B cell (primary cell): ENCODE measurements around the gene OR10H1. TPM values are rescaled to one million over a fixed set of nuclear protein-coding genes. Genes with fewer than 3 reads are reported as not detected.

ENCODE experiments used
- ATAC-seq: fragments of 200-7000 bp; cut with Tn5 transposase; one replicate; pipeline ENCODE4 v1.10.0; 2021; ENCODE audit warnings: low read depth, mild to moderate bottlenecking, moderate number of reproducible peaks, moderate library complexity
- CTCF ChIA-PET: fragments of 350-600 bp; sonication (Branson Sonifier 250); formaldehyde crosslinking; loops from one replicate; lab custom pipeline; 2021; ENCODE audit warnings: antibody characterized with exemption, inconsistent platforms; lab: Charles Lee
- POLR2A ChIA-PET: fragments of 350-600 bp; sonication (Branson Sonifier 250); formaldehyde crosslinking; loops from one replicate; lab custom pipeline; 2021; ENCODE audit warnings: antibody characterized with exemption; lab: Charles Lee
- DNase-seq: peaks from one replicate; pipeline ENCODE4 v3.0.0; 2013
- H2AFZ ChIP-seq: 2 replicates; pipeline ENCODE4 v1.6.1; 2012; ENCODE audit warnings: mild to moderate bottlenecking, low read depth, low read length; ENCODE audit not compliant: insufficient read depth, poor library complexity, severe bottlenecking
- H3K27ac ChIP-seq, 2 donors: 1 replicate in 1 of 2; 2 replicates in 1 of 2; pipeline ENCODE4 v1.5.1; 2012 to 2013; ENCODE audit warnings: low read length in 2 of 2, mild to moderate bottlenecking in 2 of 2, moderate library complexity in 1 of 2
- H3K27me3 ChIP-seq, 4 experiments: fragments of 200-600 bp in 1 of 4; sonication (generic) in 1 of 4; replicated peaks in 1 of 4; 1 replicate in 2 of 4; 2 replicates in 2 of 4; pipeline versions ENCODE4 v1.6.1 to v1.7.0; 2013 to 2016; ENCODE audit warnings: low read length in 3 of 4, mild to moderate bottlenecking in 2 of 4, mixed read lengths in 1 of 4, moderate library complexity in 1 of 4; ENCODE audit not compliant: insufficient read depth in 4 of 4, control insufficient read depth in 3 of 4; ENCODE audit errors: control extremely low read depth in 1 of 4
- H3K36me3 ChIP-seq, 2 experiments: replicated peaks in 1 of 2; 1 replicate in 1 of 2; 2 replicates in 1 of 2; pipeline versions ENCODE4 v1.6.1 to v1.7.1; 2013; ENCODE audit warnings: low read length in 1 of 2; ENCODE audit not compliant: insufficient read depth in 2 of 2, control insufficient read depth in 1 of 2; ENCODE audit errors: control extremely low read depth in 1 of 2, extremely low read depth in 1 of 2
- H3K4me1 ChIP-seq, 2 donors: fragments of 200-600 bp in 1 of 2; sonication (generic) in 1 of 2; 1 replicate in 1 of 2; 2 replicates in 1 of 2; pipeline versions ENCODE4 v1.5.1 to v1.6.1; 2013 to 2017; ENCODE audit warnings: low read length in 2 of 2; ENCODE audit not compliant: control insufficient read depth in 2 of 2, insufficient read depth in 2 of 2
- H3K4me2 ChIP-seq: replicated peaks from 2 replicates; pipeline ENCODE3; 2012; ENCODE audit warnings: mild to moderate bottlenecking, low read depth, low read length; ENCODE audit not compliant: poor library complexity, severe bottlenecking
- H3K4me3 ChIP-seq, 5 experiments: fragments of 200-600 bp in 1 of 5; sonication (generic) in 1 of 5; 1 replicate in 3 of 5; 2 replicates in 2 of 5; pipeline versions ENCODE4 v1.5.1 to v1.7.0; 2011 to 2016; ENCODE audit warnings: low read length in 4 of 5, mild to moderate bottlenecking in 4 of 5, low read depth in 2 of 5, control low read depth in 1 of 5, moderate library complexity in 1 of 5; ENCODE audit not compliant: insufficient read depth in 1 of 5; ENCODE audit errors: control extremely low read depth in 1 of 5, extremely low read depth in 1 of 5
- H3K79me2 ChIP-seq: fragments of 200-600 bp; sonication (generic); one replicate; pipeline ENCODE4 v1.6.0; 2016; ENCODE audit warnings: low read length; ENCODE audit not compliant: control insufficient read depth, insufficient read depth
- H3K9ac ChIP-seq: fragments of 200-600 bp; sonication (generic); 2 replicates; pipeline ENCODE4 v1.6.1; 2017; ENCODE audit warnings: mild to moderate bottlenecking, low read length, moderate library complexity
- H3K9me3 ChIP-seq, 3 donors: one replicate each; pipeline versions ENCODE4 v1.6.1 to v1.7.1; 2013; ENCODE audit warnings: low read length in 2 of 3; ENCODE audit not compliant: control insufficient read depth in 2 of 3, insufficient read depth in 1 of 3; ENCODE audit errors: control extremely low read depth in 1 of 3
- H4K20me1 ChIP-seq: 2 replicates; pipeline ENCODE4 v1.6.0; 2012; ENCODE audit warnings: mild to moderate bottlenecking, low read length; ENCODE audit not compliant: insufficient read depth, control insufficient read depth, poor library complexity, severe bottlenecking
- H3K27ac Mint-ChIP-seq: one replicate; pipeline ENCODE4 v1.8.0; 2021; ENCODE audit warnings: mixed read lengths
- H3K27me3 Mint-ChIP-seq: one replicate; pipeline ENCODE4 v1.8.0; 2021; ENCODE audit warnings: mixed read lengths
- H3K4me1 Mint-ChIP-seq: one replicate; pipeline ENCODE4 v1.8.0; 2021; ENCODE audit warnings: mixed read lengths
- H3K4me3 Mint-ChIP-seq: one replicate; pipeline ENCODE4 v1.8.0; 2021; ENCODE audit warnings: mixed read lengths
- H3K9me3 Mint-ChIP-seq: one replicate; pipeline ENCODE4 v1.8.0; 2022; ENCODE audit warnings: mixed read lengths; ENCODE audit not compliant: insufficient read depth
- EZH2 ChIP-seq: IDR thresholded peaks from 2 replicates; pipeline ENCODE4 v1.6.1; 2012; ENCODE audit warnings: borderline replicate concordance, low read depth, mild to moderate bottlenecking, moderate library complexity, low read length; ENCODE audit not compliant: insufficient read depth, poor library complexity, severe bottlenecking
- WGBS: methylation state at CpG from one replicate; pipeline ENCODE4 v1.1.5; 2013; ENCODE audit warnings: missing lambda C conversion rate; ENCODE audit not compliant: insufficient coverage; 5-methylcytosine and 5-hydroxymethylcytosine counted together
- intact Hi-C: fragments of 100-400 bp; cut with micrococcal nuclease; formaldehyde crosslinking; loops from one replicate; pipeline ENCODE4 v1.10.0; 2022
- polyA plus RNA-seq: library from polyadenylated mRNA; depleted of rRNA; stranded (reverse); fragments of >200 nt; gene quantifications from 2 replicates; pipeline ENCODE4 v1.2.3, GENCODE V29; 2012
- total RNA-seq, 2 donors: library from RNA; stranded (reverse); fragments of 120-200 nt in 1 of 2; gene quantifications; 1 replicate in 1 of 2; 2 replicates in 1 of 2; pipeline versions ENCODE4 v1.2.3 to v1.2.4, GENCODE V29; 2013 to 2022
- TF ChIP-seq, protein P1 (sequence below): fragments of 200-600 bp; IDR thresholded peaks from one replicate; pipeline ENCODE4 v1.8.0; 2022; ENCODE audit warnings: antibody characterized with exemption, mild to moderate bottlenecking

OR10H1 gene
- total and polyA plus RNA-seq, 2 donors (not counting 1 experiment from before 2014, with no cell fraction given), result 0.10 TPM; not detected in 1

DNA sequence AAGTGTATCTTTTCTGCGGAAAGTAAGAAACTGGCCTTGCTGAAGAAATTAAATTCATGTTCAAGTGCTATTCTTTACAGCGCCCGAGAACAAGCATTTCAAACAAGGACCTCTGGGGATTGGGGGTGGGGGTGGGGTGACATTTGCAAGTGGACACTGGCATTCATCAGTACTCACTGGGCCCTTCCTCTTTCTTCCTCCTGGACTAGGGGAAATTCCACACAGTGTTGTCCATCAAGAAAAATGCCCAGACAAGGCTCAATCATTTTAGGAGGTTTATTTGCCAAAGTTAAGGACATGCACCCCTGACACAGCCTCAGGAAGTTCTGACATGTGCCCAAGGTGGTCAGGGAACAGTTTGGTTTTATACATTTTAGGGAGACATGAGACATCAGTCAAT is 22.9 kb upstream of the OR10H1 start:
- Histone ChIP-seq H3K27ac (no peak overlapping the region), H3K9ac (no peak overlapping the region), H3K36me3 (no peaks in the 10 kb centered on the region), H3K9me3 (no peaks in the 10 kb centered on the region), H2AFZ (no peak overlapping the region), H4K20me1 (no peaks in the 10 kb centered on the region), H3K4me1 (peaks cover 7 to 8% of the 10 kb centered on the region in 2 donors), H3K4me2 (no peak overlapping the region), H3K27me3 (no peaks in the 10 kb centered on the region), H3K79me2 (no peaks in the 10 kb centered on the region), H3K4me3 (no peak overlapping the region)
- H3K9me3 Mint-ChIP-seq, result no peaks in the 10 kb centered on the region
- ATAC-seq, result no peak
- no peak for DNase-seq
- H3K4me3 Mint-ChIP-seq, result no peak overlapping the region
- intact Hi-C loops, result no loop called here
- POLR2A ChIA-PET, result no interaction called here
- CTCF ChIA-PET, result no interaction called here
- no peak overlapping the region for H3K27ac Mint-ChIP-seq
- peaks cover 7% of the 10 kb centered on the region for H3K27me3 Mint-ChIP-seq
- WGBS, result 100% methylated on average over 3 of the region's 3 CpGs
- TF ChIP-seq, protein P1, sequence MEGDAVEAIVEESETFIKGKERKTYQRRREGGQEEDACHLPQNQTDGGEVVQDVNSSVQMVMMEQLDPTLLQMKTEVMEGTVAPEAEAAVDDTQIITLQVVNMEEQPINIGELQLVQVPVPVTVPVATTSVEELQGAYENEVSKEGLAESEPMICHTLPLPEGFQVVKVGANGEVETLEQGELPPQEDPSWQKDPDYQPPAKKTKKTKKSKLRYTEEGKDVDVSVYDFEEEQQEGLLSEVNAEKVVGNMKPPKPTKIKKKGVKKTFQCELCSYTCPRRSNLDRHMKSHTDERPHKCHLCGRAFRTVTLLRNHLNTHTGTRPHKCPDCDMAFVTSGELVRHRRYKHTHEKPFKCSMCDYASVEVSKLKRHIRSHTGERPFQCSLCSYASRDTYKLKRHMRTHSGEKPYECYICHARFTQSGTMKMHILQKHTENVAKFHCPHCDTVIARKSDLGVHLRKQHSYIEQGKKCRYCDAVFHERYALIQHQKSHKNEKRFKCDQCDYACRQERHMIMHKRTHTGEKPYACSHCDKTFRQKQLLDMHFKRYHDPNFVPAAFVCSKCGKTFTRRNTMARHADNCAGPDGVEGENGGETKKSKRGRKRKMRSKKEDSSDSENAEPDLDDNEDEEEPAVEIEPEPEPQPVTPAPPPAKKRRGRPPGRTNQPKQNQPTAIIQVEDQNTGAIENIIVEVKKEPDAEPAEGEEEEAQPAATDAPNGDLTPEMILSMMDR, result no peak
- no peak for TF ChIP-seq EZH2
- H3K4me1 Mint-ChIP-seq, result peaks cover 12% of the 10 kb centered on the region

DNA sequence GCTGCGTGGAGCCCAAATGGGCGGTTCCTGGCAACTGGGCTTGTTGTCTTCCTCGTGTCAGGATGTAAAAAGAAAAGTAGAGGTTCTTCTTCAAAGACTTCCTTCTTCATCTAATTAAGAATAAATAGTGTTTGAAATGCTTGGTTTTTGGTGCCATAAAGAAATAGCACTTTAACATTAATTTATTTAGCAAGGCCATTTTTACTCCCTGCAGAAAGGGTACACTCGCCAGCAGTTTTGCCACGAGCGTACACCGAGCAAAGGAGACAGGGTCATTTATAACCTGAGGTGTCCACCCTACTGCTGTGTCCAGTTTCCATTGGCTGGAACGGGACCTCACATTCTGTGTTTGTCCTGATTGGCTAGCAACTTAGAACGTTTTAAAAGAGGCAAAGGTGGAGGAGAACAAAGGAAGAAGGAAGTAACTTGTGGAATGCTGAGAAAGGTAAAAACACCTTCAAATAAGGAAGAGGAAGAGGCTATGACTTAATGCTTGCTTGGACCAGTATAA is 21.8 kb upstream of the OR10H1 start:
- Histone ChIP-seq H3K4me3 (peak overlapping the region; percentile 83 to 98 (median 90)), H3K9ac (peak overlapping the region; percentile 93), H3K4me1 (peaks cover 7 to 8% of the 10 kb centered on the region in 2 donors), H3K4me2 (peak overlapping the region; percentile 86), H3K27ac (peak overlapping the region; percentile 96 to 99), H4K20me1 (no peaks in the 10 kb centered on the region), H3K9me3 (no peaks in the 10 kb centered on the region), H2AFZ (peak overlapping the region; percentile 94), H3K27me3 (no peaks in the 10 kb centered on the region), H3K36me3 (no peaks in the 10 kb centered on the region), H3K79me2 (no peaks in the 10 kb centered on the region)
- CTCF ChIA-PET, result interaction anchor here (0.8 kb wide), 1 partner anchor 314 kb away, joined by 3 read pairs; no protein-coding TSS in a partner anchor
- Mint-ChIP-seq H3K4me3 (peak overlapping the region; percentile 93), H3K9me3 (no peaks in the 10 kb centered on the region), H3K27ac (peak overlapping the region; percentile 98), H3K27me3 (peaks cover 3% of the 10 kb centered on the region), H3K4me1 (peaks cover 12% of the 10 kb centered on the region)
- POLR2A ChIA-PET, result interaction anchor here (1.0 kb wide), 1 partner anchor 383 kb away, joined by 3 read pairs; no protein-coding TSS in a partner anchor
- no peak for ATAC-seq
- intact Hi-C loops, result loop anchor here (2.0 kb wide), 2 partner anchors 274 to 282 kb away; partner anchors contain the start of gene RAB8A
- 0% methylated on average over 6 of the region's 9 CpGs for WGBS
- no peak for DNase-seq
- TF ChIP-seq, protein P1, result no peak
- no peak for TF ChIP-seq EZH2
